IPS-15b (cell line): ENCODE measurements around the gene TEX13B.

Source experiments
- H3K27me3 ChIP-seq: one replicate; pipeline ENCODE4 v1.6.1; 2013; ENCODE audit warnings: low read length; ENCODE audit not compliant: control insufficient read depth, insufficient read depth
- H3K36me3 ChIP-seq: one replicate; pipeline ENCODE4 v1.6.1; 2013; ENCODE audit warnings: low read length; ENCODE audit not compliant: control insufficient read depth, insufficient read depth
- H3K4me1 ChIP-seq: one replicate; pipeline ENCODE4 v1.6.1; 2013; ENCODE audit warnings: mild to moderate bottlenecking, low read length; ENCODE audit not compliant: control insufficient read depth, insufficient read depth
- H3K4me3 ChIP-seq: one replicate; pipeline ENCODE4 v1.5.1; 2013; ENCODE audit warnings: low read depth, low read length
- H3K9ac ChIP-seq: one replicate; pipeline ENCODE4 v1.6.1; 2013; ENCODE audit warnings: low read depth, mild to moderate bottlenecking, low read length
- H3K9me3 ChIP-seq: one replicate; pipeline ENCODE4 v1.6.1; 2013; ENCODE audit warnings: mild to moderate bottlenecking, low read length; ENCODE audit not compliant: control insufficient read depth, insufficient read depth

TEX13B gene

DNA sequence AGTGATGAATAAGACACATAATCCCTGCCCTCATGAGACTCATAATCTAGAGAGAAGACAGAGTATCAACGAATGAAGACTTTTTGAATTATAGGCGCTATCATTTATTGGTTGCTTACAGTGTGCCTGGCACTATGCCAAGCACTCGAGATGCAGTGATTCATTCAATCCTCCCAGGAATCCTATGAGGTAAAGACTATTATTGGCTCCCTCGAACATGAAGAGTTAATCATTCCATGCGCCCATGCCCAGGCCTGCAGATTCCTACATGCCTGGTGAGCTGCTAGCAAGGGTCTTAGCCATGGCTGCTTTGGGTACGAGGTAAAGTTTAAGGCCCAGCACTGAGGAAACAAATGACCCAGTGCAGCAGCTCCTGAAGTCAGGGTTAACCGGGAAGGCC, 47.0 kb downstream of the TEX13B start:
- Histone ChIP-seq H3K27me3 (no peaks in the 10 kb centered on the region), H3K4me1 (no peaks in the 10 kb centered on the region), H3K9ac (peak overlapping the region; percentile 62), H3K9me3 (no peaks in the 10 kb centered on the region), H3K36me3 (peaks cover 8% of the 10 kb centered on the region), H3K4me3 (peak overlapping the region; percentile 87)

- Histone ChIP-seq H3K9ac (no peak overlapping the region), H3K4me3 (no peak overlapping the region), H3K4me1 (no peaks in the 10 kb centered on the region), H3K36me3 (peaks cover 5% of the 10 kb centered on the region), H3K27me3 (no peaks in the 10 kb centered on the region), H3K9me3 (no peaks in the 10 kb centered on the region)
These were observed 47.9 kb downstream of the TEX13B start for GRCh38 chrX:107934262-107934661.
